Brain microvascular endothelial cell (primary cell): ENCODE results near the gene ADARB2.

Source experiments
- DNase-seq: peaks from one replicate; pipeline ENCODE4 v3.0.0-alpha.2; 2020
- H3K27ac ChIP-seq: fragments of 250-450 bp; sonication (Bioruptor Pico); 2 replicates; pipeline ENCODE4 v1.5.1; 2020; ENCODE audit warnings: mild to moderate bottlenecking, moderate library complexity
- H3K27me3 ChIP-seq: fragments of 250-450 bp; sonication (Bioruptor Pico); replicated peaks from 2 replicates; pipeline ENCODE4 v1.5.1; 2020; ENCODE audit warnings: mild to moderate bottlenecking
- H3K36me3 ChIP-seq: fragments of 250-450 bp; sonication (Bioruptor Pico); replicated peaks from 2 replicates; pipeline ENCODE4 v1.5.1; 2020; ENCODE audit warnings: mild to moderate bottlenecking
- H3K4me3 ChIP-seq: 2 replicates; pipeline ENCODE4 v1.5.1; 2011; ENCODE audit warnings: low read depth, mild to moderate bottlenecking, control low read depth, low read length, moderate library complexity
- CTCF ChIP-seq: IDR thresholded peaks from 2 replicates; pipeline ENCODE4 v1.5.1; 2011; ENCODE audit warnings: low read depth, mild to moderate bottlenecking, moderate library complexity, low read length, control low read depth, inconsistent platforms; ENCODE audit errors: missing control alignments
- in situ Hi-C: cut with HindIII; loops from 2 replicates; pipeline ENCODE4 v1.10.0; 2017; ENCODE audit warnings: low sequenced_read_pairs, low pct_ligation_motif_present

ADARB2 gene

GRCh38 chr10:1272777-1273161 lies 464.6 kb downstream of the ADARB2 start:
- DNase-seq: no peak
- Histone ChIP-seq H3K4me3 (no peak overlapping the region), H3K27me3 (no peaks in the 10 kb centered on the region), H3K27ac (no peak overlapping the region), H3K36me3 (no peaks in the 10 kb centered on the region)
- in situ Hi-C loops: no loop called here
- TF ChIP-seq CTCF: no peak

- no peak for TF ChIP-seq CTCF
- H3K27me3 ChIP-seq: no peaks in the 10 kb centered on the region
- no peak overlapping the region for H3K27ac ChIP-seq
- H3K4me3 ChIP-seq: no peak overlapping the region
- no peaks in the 10 kb centered on the region for H3K36me3 ChIP-seq
- DNase-seq: no peak
- in situ Hi-C loops: no loop called here
Measured at GRCh38 chr10:1272079-1272776, 465.1 kb downstream of the ADARB2 start.

- Histone ChIP-seq H3K27me3 (no peaks in the 10 kb centered on the region), H3K36me3 (no peaks in the 10 kb centered on the region), H3K4me3 (no peak overlapping the region), H3K27ac (no peak overlapping the region)
- in situ Hi-C loops: no loop called here
- no peak for TF ChIP-seq CTCF
- DNase-seq: no peak
Measured at GRCh38 chr10:1270906-1271305, 466.4 kb downstream of the ADARB2 start.

GRCh38 chr10:1270490-1270889 lies 466.8 kb downstream of the ADARB2 start:
- Histone ChIP-seq H3K4me3 (no peak overlapping the region), H3K27me3 (no peaks in the 10 kb centered on the region), H3K27ac (no peak overlapping the region), H3K36me3 (no peaks in the 10 kb centered on the region)
- TF ChIP-seq CTCF: no peak
- in situ Hi-C loops: no loop called here
- no peak for DNase-seq

- in situ Hi-C loops: no loop called here
- no peak for TF ChIP-seq CTCF
- Histone ChIP-seq H3K27me3 (no peaks in the 10 kb centered on the region), H3K27ac (no peak overlapping the region), H3K4me3 (no peak overlapping the region), H3K36me3 (no peaks in the 10 kb centered on the region)
- DNase-seq: no peak
Measured at GRCh38 chr10:1268831-1269230, 468.5 kb downstream of the ADARB2 start.

GRCh38 chr10:1267568-1267967 lies 469.8 kb downstream of the ADARB2 start:
- no peaks in the 10 kb centered on the region for H3K27me3 ChIP-seq
- DNase-seq: no peak
- in situ Hi-C loops: no loop called here
- no peak overlapping the region for H3K27ac ChIP-seq
- no peaks in the 10 kb centered on the region for H3K36me3 ChIP-seq
- no peak overlapping the region for H3K4me3 ChIP-seq
- TF ChIP-seq CTCF: no peak
